CD4-positive, CD25-positive, alpha-beta regulatory T cell (primary cell): ENCODE data around the gene CSK. TPM values are rescaled to one million over a fixed set of nuclear protein-coding genes. Genes with fewer than 3 reads are reported as not detected.
A peak's percentile ranks its signal among the peaks of the same experiment; 100 is the strongest.
"Not testable (repeated sequence)": the region's sequence is repeated elsewhere in the genome, so short reads cannot be mapped to it uniquely, and the experiment has no call there.

ENCODE experiments used
- ATAC-seq, 2 donors: fragments of 150-1000 bp; cut with Tn5 transposase; one replicate each; pipeline ENCODE4 v1.10.0; 2021; ENCODE audit warnings: low read depth in 2 of 2, moderate number of reproducible peaks in 2 of 2, moderate library complexity in 1 of 2
- DNase-seq, 3 donors: peaks; one replicate each; pipeline versions ENCODE4 v3.0.0 to v3.0.0-alpha.2; 2012 to 2022; ENCODE audit warnings: mixed read lengths in 1 of 3
- H3K27ac ChIP-seq: one replicate; pipeline ENCODE4 v1.7.0; 2013; ENCODE audit warnings: mild to moderate bottlenecking, low read length; ENCODE audit not compliant: insufficient read depth, poor library complexity, severe bottlenecking
- H3K27me3 ChIP-seq: one replicate; pipeline ENCODE4 v1.7.0; 2013; ENCODE audit warnings: low read length; ENCODE audit not compliant: control insufficient read depth, insufficient read depth
- H3K36me3 ChIP-seq: one replicate; pipeline ENCODE4 v1.7.0; 2013; ENCODE audit warnings: mild to moderate bottlenecking, low read length, moderate library complexity; ENCODE audit not compliant: control insufficient read depth, insufficient read depth
- H3K4me1 ChIP-seq: 2 replicates; pipeline ENCODE4 v1.7.0; 2013; ENCODE audit warnings: mild to moderate bottlenecking, low read length; ENCODE audit not compliant: insufficient read depth, control insufficient read depth, poor library complexity, severe bottlenecking
- H3K4me3 ChIP-seq: one replicate; pipeline ENCODE4 v1.7.0; 2013; ENCODE audit warnings: low read depth, mild to moderate bottlenecking, low read length, moderate library complexity
- H3K9me3 ChIP-seq, 2 experiments: 1 replicate in 1 of 2; 2 replicates in 1 of 2; pipeline ENCODE4 v1.7.0; 2013; ENCODE audit warnings: low read length in 2 of 2, mild to moderate bottlenecking in 1 of 2, moderate library complexity in 1 of 2; ENCODE audit not compliant: control insufficient read depth in 2 of 2
- H3K27ac Mint-ChIP-seq, 3 donors: one replicate each; pipeline ENCODE4 v1.8.0; 2020 to 2022; ENCODE audit warnings: mild to moderate bottlenecking in 3 of 3, mixed read lengths in 3 of 3, moderate library complexity in 2 of 3
- H3K27me3 Mint-ChIP-seq: one replicate; pipeline ENCODE4 v1.8.0; 2022; ENCODE audit warnings: mild to moderate bottlenecking, mixed read lengths
- H3K36me3 Mint-ChIP-seq: one replicate; pipeline ENCODE4 v1.8.0; 2020; ENCODE audit warnings: mixed read lengths
- H3K4me1 Mint-ChIP-seq, 4 donors: one replicate each; pipeline ENCODE4 v1.8.0; 2020 to 2022; ENCODE audit warnings: mixed read lengths in 4 of 4, mild to moderate bottlenecking in 1 of 4
- H3K4me3 Mint-ChIP-seq, 4 donors: one replicate each; pipeline ENCODE4 v1.8.0; 2020 to 2022; ENCODE audit warnings: mild to moderate bottlenecking in 4 of 4, mixed read lengths in 4 of 4, moderate library complexity in 3 of 4
- H3K9me3 Mint-ChIP-seq, 7 donors: one replicate each; pipeline ENCODE4 v1.8.0; 2020 to 2022; ENCODE audit warnings: mixed read lengths in 7 of 7, mild to moderate bottlenecking in 3 of 7, moderate library complexity in 2 of 7
- polyA plus RNA-seq, 4 donors: library from polyadenylated mRNA; unstranded; fragments of 300-500 nt; fragmentation: Illumina TruSeq; gene quantifications; one replicate each; pipeline ENCODE4 v1.2.3, GENCODE V29; 2021
- total RNA-seq: library from RNA; stranded (reverse); gene quantifications from one replicate; pipeline ENCODE4 v1.2.3, GENCODE V29; 2022

CSK gene
- total and polyA plus RNA-seq, 5 donors from 2014 or later = 131 to 257 (median 148) TPM

DNA sequence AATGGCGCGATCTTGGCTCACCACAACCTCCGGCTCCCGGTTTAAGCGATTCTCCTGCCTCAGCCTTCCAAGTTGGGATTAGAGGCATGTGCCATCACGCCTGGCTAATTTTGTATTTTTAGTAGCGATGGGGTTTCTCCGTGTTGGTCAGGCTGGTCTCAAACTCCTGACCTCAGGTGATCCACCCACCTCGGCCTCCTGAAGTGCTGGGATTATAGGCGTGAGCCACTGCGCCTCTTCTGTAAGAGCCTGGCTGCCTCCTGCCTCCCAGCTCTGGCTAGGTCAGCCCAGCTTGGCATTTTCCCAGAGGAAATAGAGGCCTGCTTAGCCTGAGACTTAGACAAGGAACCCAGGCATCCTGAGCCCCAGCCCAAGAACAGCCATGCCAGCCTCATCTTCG, 4.2 kb downstream of the CSK start:
- not testable (repeated sequence) for H3K9me3 Mint-ChIP-seq, DNase-seq, H3K27me3 ChIP-seq, ATAC-seq, H3K9me3 ChIP-seq, H3K36me3 ChIP-seq
- Histone ChIP-seq H3K4me1 (peaks cover 90% of the 10 kb centered on the region), H3K27ac (peak overlapping the region; percentile 95), H3K4me3 (peak overlapping the region; percentile 85)
- Mint-ChIP-seq H3K27me3 (peaks cover 12% of the 10 kb centered on the region), H3K27ac (peak overlapping the region; percentile 97 to 100 (median 99)), H3K36me3 (peaks cover 13% of the 10 kb centered on the region), H3K4me3 (peak overlapping the region; percentile 89 to 98 (median 94)), H3K4me1 (peaks cover 3 to 73% (median 40%) of the 10 kb centered on the region in 4 donors)

DNA sequence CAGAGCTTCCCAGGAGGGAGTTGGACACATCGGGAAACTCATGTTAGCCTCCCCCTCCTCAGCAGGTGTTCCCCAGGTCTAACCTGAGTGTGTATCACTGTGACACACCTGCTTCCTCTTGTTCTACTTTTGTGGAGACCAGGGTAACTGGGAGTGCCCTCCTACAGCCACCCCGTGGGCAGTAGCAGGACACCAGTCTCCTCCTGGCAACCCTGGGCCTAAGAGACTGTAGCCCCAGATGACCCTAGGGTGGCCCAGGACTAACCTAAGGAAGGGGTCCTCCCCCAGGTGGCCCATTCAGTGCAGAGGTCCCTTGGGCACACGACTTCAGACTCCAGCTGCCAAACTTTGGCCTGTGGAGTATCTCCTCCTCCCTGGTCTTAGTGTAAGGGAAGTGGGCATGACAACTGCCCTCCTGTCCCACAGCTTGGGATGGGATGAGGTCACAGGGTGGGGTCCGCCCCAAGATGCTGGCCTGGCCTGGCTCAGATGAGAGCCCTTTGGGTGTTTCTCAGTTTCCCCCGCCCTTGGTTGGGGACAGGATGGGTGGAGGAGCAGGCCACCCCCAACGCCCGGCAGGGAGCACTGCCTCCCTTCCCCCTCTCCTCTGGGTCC, 4.8 kb downstream of the CSK start:
- Histone ChIP-seq H3K36me3 (no peaks in the 10 kb centered on the region), H3K4me1 (peaks cover 90% of the 10 kb centered on the region), H3K9me3 (no peaks in the 10 kb centered on the region), H3K27ac (peak overlapping the region; percentile 95), H3K27me3 (no peaks in the 10 kb centered on the region), H3K4me3 (peak overlapping the region; percentile 85)
- no peak for ATAC-seq
- peaks cover 9% of the 10 kb centered on the region for H3K27me3 Mint-ChIP-seq
- peak in 1 of 3 donors; percentile 70 for DNase-seq
- peaks cover 7 to 74% (median 40%) of the 10 kb centered on the region in 4 donors for H3K4me1 Mint-ChIP-seq
- no peaks in the 10 kb centered on the region for H3K9me3 Mint-ChIP-seq
- H3K36me3 Mint-ChIP-seq = peaks cover 15% of the 10 kb centered on the region
- peak overlapping the region; percentile 89 to 98 (median 94) for H3K4me3 Mint-ChIP-seq
- H3K27ac Mint-ChIP-seq = peak overlapping the region; percentile 97 to 100 (median 99)

DNA sequence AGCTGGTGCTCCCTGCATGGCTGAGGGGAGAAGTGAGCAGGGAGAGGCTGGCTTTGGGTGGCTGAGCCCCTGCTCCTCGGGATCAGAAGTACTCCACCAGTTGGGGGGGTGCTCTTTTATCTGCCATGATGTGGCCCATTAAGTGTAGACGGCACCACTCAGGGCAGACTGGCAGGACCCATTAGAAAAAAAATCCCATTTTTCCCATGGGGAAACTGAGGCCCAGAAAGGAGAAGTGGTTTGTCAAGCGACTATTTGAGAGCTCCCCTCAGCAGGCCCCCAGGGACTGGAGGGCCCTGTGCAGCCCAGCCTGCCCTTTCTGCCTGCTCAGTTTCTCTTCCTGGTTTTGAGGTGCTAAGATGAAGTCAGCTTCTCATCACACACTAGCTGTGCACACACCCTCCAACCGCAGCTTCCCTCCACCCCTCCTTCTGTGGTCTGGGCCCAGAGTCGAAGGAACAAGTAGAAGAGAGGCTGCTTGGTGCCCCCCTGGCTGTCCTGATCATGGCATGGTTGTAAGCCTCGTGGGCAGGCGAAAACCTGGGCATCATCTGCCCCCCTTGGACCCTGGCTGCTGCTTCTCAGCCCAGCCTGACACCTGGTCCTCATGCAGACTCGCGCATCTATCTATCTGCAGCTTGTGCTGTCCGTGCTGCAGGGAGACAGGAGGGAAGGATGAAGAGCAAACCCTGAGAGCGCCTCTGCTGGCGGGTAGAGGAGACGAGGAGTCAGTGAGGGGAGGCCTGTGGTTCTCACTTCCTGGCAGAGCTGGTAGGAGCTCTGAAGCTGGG, 5.6 kb downstream of the CSK start:
- Histone ChIP-seq H3K4me1 (peaks cover 97% of the 10 kb centered on the region), H3K9me3 (no peaks in the 10 kb centered on the region), H3K36me3 (no peaks in the 10 kb centered on the region), H3K4me3 (peak overlapping the region; percentile 85), H3K27me3 (no peaks in the 10 kb centered on the region), H3K27ac (peak overlapping the region; percentile 95)
- Mint-ChIP-seq H3K36me3 (peaks cover 20% of the 10 kb centered on the region), H3K27me3 (peaks cover 9% of the 10 kb centered on the region), H3K4me1 (peaks cover 12 to 82% (median 47%) of the 10 kb centered on the region in 4 donors), H3K4me3 (peak overlapping the region; percentile 89 to 98 (median 94)), H3K27ac (peak overlapping the region; percentile 97 to 100 (median 99)), H3K9me3 (no peaks in the 10 kb centered on the region)
- ATAC-seq (peak; percentile 79 to 81), DNase-seq (peak; percentile 88 to 96 (median 96))

DNA sequence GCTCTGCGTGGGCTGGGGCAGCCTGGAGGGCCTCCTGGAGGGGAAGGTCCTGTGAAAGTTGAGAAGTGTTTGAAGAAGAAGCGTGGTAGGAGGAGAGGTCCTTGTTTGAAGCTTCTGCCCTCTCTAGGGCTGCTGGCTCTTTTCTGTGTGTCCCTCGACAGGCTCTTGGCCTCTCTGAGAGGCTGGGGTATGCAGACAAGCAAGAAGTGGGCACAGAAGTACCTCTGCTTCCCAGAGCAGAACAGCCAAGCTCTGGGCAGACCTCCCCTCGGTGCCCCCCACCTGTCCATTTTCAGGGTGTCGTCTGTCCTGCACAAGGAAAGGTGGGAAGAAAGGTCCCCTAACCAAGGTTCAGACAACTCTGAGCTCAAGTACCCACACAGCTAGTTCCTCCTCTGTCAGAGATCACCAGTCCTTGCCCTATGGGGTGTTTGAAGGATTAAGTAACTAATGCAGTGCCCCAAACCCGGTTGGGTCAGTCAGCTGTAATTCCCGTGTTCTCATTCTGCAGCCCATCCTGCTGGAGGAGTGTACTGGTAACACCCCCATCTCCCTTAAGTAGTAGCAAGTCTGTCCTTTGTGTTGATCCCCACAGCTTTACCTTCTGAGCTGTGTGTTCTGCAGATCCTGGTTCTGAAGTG, 6.3 kb downstream of the CSK start:
- H3K27ac Mint-ChIP-seq = peak overlapping the region; percentile 97 to 100 (median 99)
- H3K4me1 ChIP-seq = peaks cover 100% of the 10 kb centered on the region
- no peaks in the 10 kb centered on the region for H3K9me3 Mint-ChIP-seq
- peak overlapping the region; percentile 89 to 98 (median 94) for H3K4me3 Mint-ChIP-seq
- H3K36me3 ChIP-seq = no peaks in the 10 kb centered on the region
- H3K27me3 Mint-ChIP-seq = peaks cover 9% of the 10 kb centered on the region
- peak overlapping the region; percentile 95 for H3K27ac ChIP-seq
- H3K4me3 ChIP-seq = peak overlapping the region; percentile 85
- H3K27me3 ChIP-seq = no peaks in the 10 kb centered on the region
- peaks cover 12 to 89% (median 51%) of the 10 kb centered on the region in 4 donors for H3K4me1 Mint-ChIP-seq
- no peak for ATAC-seq
- H3K9me3 ChIP-seq = no peaks in the 10 kb centered on the region
- DNase-seq = no peak
- H3K36me3 Mint-ChIP-seq = peaks cover 20% of the 10 kb centered on the region

DNA sequence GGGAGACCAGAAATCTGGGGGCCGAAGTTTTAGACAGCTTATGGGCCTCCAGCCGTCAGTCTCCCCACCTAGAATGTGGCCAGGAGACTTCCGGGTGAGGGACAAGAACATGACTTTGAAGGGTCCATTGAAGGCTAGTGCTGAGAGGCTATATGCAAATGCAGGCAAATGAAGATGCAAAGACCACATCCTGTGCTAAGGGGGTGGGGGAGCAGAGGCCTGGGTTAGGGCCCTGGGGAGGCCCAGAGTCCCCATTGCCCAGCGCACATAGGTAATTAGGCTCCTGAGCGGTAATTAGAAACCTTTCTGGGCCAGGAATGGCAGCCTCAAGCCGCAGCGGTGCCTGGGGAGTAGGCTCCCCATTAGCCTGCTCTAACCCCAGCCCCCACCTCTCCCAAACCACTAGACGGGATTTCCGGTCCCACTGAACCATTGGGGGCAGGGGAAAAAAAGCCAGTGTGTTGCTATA, 6.8 kb downstream of the CSK start:
- peak; percentile 22 to 32 for ATAC-seq

DNA sequence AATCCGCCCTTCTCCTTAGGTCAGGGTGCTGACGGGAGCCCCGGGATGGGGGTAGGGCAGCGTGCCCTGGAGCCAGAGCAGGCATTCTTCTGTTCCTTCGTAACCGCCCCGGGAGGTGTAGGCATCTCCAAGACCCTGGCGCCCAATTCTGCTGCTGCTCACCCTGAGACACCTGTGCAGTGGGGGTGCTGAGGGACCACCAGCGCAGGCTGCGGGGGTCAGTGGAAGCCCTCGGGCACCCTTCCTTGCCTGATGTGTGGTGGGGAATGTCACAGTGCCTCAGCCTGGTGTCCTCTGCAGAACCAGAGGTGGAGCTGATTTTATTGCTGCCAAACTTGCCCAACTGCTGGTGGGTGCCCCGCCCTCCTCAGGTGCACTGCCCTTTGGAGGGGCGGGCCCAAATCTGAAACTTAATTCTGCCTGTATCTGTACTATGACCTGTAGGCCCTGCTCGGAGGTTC, 7.3 kb downstream of the CSK start:
- Mint-ChIP-seq H3K27ac (peak overlapping the region; percentile 97 to 100 (median 99)), H3K36me3 (peaks cover 20% of the 10 kb centered on the region), H3K4me3 (peak overlapping the region; percentile 89 to 98 (median 94)), H3K4me1 (peaks cover 12 to 94% (median 56%) of the 10 kb centered on the region in 4 donors), H3K9me3 (no peaks in the 10 kb centered on the region), H3K27me3 (peaks cover 9% of the 10 kb centered on the region)
- Histone ChIP-seq H3K36me3 (no peaks in the 10 kb centered on the region), H3K9me3 (no peaks in the 10 kb centered on the region), H3K27ac (peak overlapping the region; percentile 95), H3K27me3 (no peaks in the 10 kb centered on the region), H3K4me3 (peak overlapping the region; percentile 85), H3K4me1 (peaks cover 100% of the 10 kb centered on the region)
- ATAC-seq = no peak
- DNase-seq = peak in 1 of 3 donors; percentile 79

More for the DNA sequence above, 6.8 kb downstream of the CSK start:
- Mint-ChIP-seq H3K27ac (peak overlapping the region; percentile 97 to 100 (median 99)), H3K27me3 (peaks cover 9% of the 10 kb centered on the region), H3K36me3 (peaks cover 20% of the 10 kb centered on the region), H3K9me3 (no peaks in the 10 kb centered on the region), H3K4me3 (peak overlapping the region; percentile 89 to 98 (median 94)), H3K4me1 (peaks cover 12 to 94% (median 55%) of the 10 kb centered on the region in 4 donors)
- Histone ChIP-seq H3K36me3 (no peaks in the 10 kb centered on the region), H3K27ac (peak overlapping the region; percentile 95), H3K27me3 (no peaks in the 10 kb centered on the region), H3K9me3 (no peaks in the 10 kb centered on the region), H3K4me3 (peak overlapping the region; percentile 85), H3K4me1 (peaks cover 100% of the 10 kb centered on the region)
- peak; percentile 55 to 89 (median 77) for DNase-seq

DNA sequence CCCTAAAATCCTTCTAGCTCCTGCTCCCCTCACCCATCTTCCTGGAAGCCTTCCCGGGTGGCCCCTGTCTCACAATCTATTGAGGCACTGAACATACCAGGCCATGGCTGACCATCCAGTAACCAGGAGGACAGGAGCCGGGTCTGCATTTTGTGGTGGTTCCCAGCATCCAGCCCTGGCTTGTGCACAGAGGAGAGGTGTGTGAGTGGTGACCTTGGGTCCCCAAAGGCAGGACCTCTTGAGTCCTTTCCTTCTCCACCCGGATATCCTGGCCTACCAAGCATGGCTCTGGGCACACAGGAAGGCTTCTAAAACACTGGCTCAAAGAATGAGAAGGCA, 7.8 kb downstream of the CSK start:
- H3K9me3 Mint-ChIP-seq = no peaks in the 10 kb centered on the region
- peaks cover 9% of the 10 kb centered on the region for H3K27me3 Mint-ChIP-seq
- ATAC-seq (no peak), DNase-seq (peak in 1 of 3 donors; percentile 47)
- H3K4me1 Mint-ChIP-seq = peaks cover 14 to 95% (median 58%) of the 10 kb centered on the region in 4 donors
- no peaks in the 10 kb centered on the region for H3K27me3 ChIP-seq
- H3K27ac ChIP-seq = peak overlapping the region; percentile 95
- H3K4me3 ChIP-seq = peak overlapping the region; percentile 85
- peaks cover 16% of the 10 kb centered on the region for H3K36me3 Mint-ChIP-seq
- H3K4me3 Mint-ChIP-seq = peak overlapping the region; percentile 89 to 98 (median 94)
- peak overlapping the region; percentile 97 to 100 (median 99) for H3K27ac Mint-ChIP-seq
- H3K9me3 ChIP-seq = no peaks in the 10 kb centered on the region
- H3K36me3 ChIP-seq = no peaks in the 10 kb centered on the region
- H3K4me1 ChIP-seq = peaks cover 100% of the 10 kb centered on the region
